Psoas muscle (tissue), 8 donors: ENCODE measurements around the gene MTSS2. TPM values are rescaled to one million over a fixed set of nuclear protein-coding genes. Genes with fewer than 3 reads are reported as not detected.

ENCODE experiments used
- ATAC-seq, 4 donors: fragments of 200-7000 bp; cut with Tn5 transposase; one replicate each; pipeline ENCODE4 v1.9.1; 2020; ENCODE audit warnings: moderate library complexity in 3 of 4, mild to moderate bottlenecking in 2 of 4
- DNase-seq, 2 donors: peaks; one replicate each; pipeline ENCODE4 v3.0.0-alpha.2; 2020
- H3K27ac ChIP-seq: fragments of 200-600 bp; one replicate; pipeline ENCODE4 v1.8.0; 2022
- H3K27me3 ChIP-seq, 3 donors: fragments of 200-600 bp in 1 of 3; one replicate each; pipeline versions ENCODE4 v1.6.1 to v1.8.0; 2013 to 2022; ENCODE audit warnings: low read length in 2 of 3, mild to moderate bottlenecking in 2 of 3, moderate library complexity in 1 of 3; ENCODE audit not compliant: insufficient read depth in 3 of 3
- H3K36me3 ChIP-seq, 2 donors: fragments of 200-600 bp in 1 of 2; one replicate each; pipeline versions ENCODE4 v1.6.1 to v1.8.0; 2013 to 2022; ENCODE audit warnings: low read depth in 1 of 2, mild to moderate bottlenecking in 1 of 2, moderate library complexity in 1 of 2; ENCODE audit not compliant: insufficient read depth in 1 of 2
- H3K4me1 ChIP-seq: fragments of 200-600 bp; one replicate; pipeline ENCODE4 v1.8.0; 2022
- H3K4me3 ChIP-seq: fragments of 200-600 bp; one replicate; pipeline ENCODE4 v1.8.0; 2022; ENCODE audit warnings: mild to moderate bottlenecking
- H3K9me3 ChIP-seq: fragments of 200-600 bp; one replicate; pipeline ENCODE4 v1.8.0; 2022
- WGBS, 3 donors: extraction: QIAGEN DNeasy Blood & Tissue Kit; methylation state at CpG; one replicate each; pipeline versions ENCODE4 v1.1.6 to v1.1.7; 2013; 5-methylcytosine and 5-hydroxymethylcytosine counted together
- intact Hi-C, 2 donors: fragments of 100-400 bp; cut with DNase I; formaldehyde crosslinking; loops; one replicate each; pipeline versions ENCODE4 v1.11.0 to v1.14.2; 2022
- polyA plus RNA-seq, 3 donors: library from polyadenylated mRNA; stranded (reverse); fragments of 200-250 nt; gene quantifications; one replicate each; pipeline ENCODE4 v1.2.3, GENCODE V29; 2013
- total RNA-seq, 4 donors: library from RNA; stranded (reverse); fragmentation: NEBNext Ultra II Directional in 2 of 4; extraction: Animal tissue kit (Norgen Biotek cat#: 25700) in 2 of 4; gene quantifications; one replicate each; pipeline versions ENCODE4 v1.2.1 to v1.2.4, GENCODE V29; 2021 to 2023
- TF ChIP-seq, protein P1 (sequence below): fragments of 200-600 bp; IDR thresholded peaks from one replicate; pipeline ENCODE4 v1.8.0; 2022; ENCODE audit warnings: antibody characterized with exemption
- donor health status: healthy with polysubstance abuse.
- donor health status: DM: no; HTN: no; CAD: no; lungs with moderate emphysema.
- donor health status: Bipolar disorder and iron deficiency.
- donor health status: healthy.
- donor health status: DM: yes; HTN: yes; CAD: no.
- donor health status: DM: no; HTN: no; CAD: no.
- donor health status: DM: no; HTN: no; CAD: no.
- donor health status: DM: yes; HTN: yes; CAD: no.

The MTSS2 gene
- total and polyA plus RNA-seq, 7 donors: 50.0 to 166 (median 107) TPM

DNA sequence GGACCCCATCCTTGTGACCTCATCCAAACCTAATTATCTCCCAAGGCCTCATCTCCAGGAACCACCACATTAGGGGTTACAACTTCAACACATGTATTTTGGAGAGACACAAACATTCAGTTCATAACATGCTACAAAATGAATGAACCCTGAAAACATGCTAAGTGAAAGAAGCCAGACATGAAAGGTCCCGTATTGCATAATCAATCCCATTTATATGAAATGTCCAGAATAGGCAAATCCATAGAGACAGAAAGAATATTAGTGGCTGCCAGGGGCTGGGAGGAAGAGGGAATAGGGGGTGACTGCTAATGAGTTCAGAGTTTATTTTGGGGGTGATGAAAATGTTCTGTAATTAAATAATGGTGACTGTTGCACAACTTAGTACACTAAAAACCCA, 43.2 kb downstream of the MTSS2 start:
- Histone ChIP-seq H3K9me3 (no peaks in the 10 kb centered on the region), H3K27ac (no peak overlapping the region), H3K27me3 (no peaks in the 10 kb centered on the region), H3K4me3 (no peak overlapping the region), H3K4me1 (peaks cover 13% of the 10 kb centered on the region), H3K36me3 (no peaks in the 10 kb centered on the region)
- TF ChIP-seq, protein P1, sequence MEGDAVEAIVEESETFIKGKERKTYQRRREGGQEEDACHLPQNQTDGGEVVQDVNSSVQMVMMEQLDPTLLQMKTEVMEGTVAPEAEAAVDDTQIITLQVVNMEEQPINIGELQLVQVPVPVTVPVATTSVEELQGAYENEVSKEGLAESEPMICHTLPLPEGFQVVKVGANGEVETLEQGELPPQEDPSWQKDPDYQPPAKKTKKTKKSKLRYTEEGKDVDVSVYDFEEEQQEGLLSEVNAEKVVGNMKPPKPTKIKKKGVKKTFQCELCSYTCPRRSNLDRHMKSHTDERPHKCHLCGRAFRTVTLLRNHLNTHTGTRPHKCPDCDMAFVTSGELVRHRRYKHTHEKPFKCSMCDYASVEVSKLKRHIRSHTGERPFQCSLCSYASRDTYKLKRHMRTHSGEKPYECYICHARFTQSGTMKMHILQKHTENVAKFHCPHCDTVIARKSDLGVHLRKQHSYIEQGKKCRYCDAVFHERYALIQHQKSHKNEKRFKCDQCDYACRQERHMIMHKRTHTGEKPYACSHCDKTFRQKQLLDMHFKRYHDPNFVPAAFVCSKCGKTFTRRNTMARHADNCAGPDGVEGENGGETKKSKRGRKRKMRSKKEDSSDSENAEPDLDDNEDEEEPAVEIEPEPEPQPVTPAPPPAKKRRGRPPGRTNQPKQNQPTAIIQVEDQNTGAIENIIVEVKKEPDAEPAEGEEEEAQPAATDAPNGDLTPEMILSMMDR: no peak
- WGBS, 3 donors: 76 to 93% (median 89%) methylated on average over 1 of the region's 1 CpG
- intact Hi-C loops: no loop called here
- ATAC-seq: no peak
- no peak for DNase-seq

DNA sequence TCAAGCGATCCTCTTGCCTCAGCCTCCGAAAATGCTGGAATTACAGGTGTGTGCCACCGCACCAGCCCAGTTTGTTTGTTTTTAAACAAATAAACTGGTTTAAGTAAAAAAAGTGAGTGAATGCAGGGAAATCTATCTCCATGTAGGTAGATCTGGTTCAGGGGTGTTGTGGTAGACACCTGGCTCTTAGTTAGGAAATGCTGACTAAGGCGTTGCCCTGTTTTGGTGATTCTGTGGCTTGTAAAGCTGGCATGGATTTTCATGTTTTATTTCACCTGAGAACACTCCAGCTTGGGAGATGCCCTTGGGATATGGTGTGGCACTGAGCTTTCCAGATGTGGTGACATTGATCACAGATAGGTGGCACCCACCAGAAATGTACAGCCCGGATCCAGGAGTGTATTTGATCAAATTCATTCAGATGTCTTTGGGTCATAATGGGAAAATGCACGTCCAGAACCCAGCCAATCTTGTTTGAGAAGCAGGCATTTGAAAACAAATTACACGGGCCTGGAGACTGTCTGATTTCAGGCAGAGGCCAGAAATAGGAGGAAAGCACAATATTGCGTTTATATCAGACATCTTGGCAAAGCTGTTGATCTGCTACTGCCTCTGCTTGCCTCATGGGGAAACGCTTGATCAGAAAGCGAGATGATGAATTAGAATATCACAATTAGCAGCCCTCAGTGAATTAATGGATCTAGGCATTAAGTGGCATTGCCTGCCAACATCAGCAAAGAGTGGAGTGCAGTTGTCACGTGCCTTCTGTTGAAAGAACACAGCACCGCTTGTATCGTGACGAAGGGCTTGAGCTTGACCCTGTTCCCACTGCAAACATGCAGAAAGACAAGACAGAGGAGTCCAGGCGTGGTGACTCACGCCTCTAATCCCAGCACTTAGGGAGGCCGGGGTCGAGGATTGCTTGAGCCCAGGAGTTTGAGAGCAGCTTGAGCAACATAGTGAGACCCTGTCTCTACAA, 46.8 kb downstream of the MTSS2 start:
- Histone ChIP-seq H3K27ac (no peak overlapping the region), H3K27me3 (no peaks in the 10 kb centered on the region), H3K4me1 (no peaks in the 10 kb centered on the region), H3K9me3 (no peaks in the 10 kb centered on the region), H3K36me3 (no peaks in the 10 kb centered on the region), H3K4me3 (no peak overlapping the region)
- TF ChIP-seq, protein P1: no peak
- 51 to 64% (median 62%) methylated on average over 18 of the region's 18 CpGs for WGBS, 3 donors
- peak in 2 of 4 donors; percentile 27 to 58 for ATAC-seq
- intact Hi-C loops: no loop called here
- DNase-seq: no peak

Other genes with a start within 250 kb of the MTSS2 start
- gene ST3GAL2, start 247.0 kb downstream of the MTSS2 start, total RNA-seq: 10 to 100 TPM; 16.8 to 33.0 (median 22.6) TPM
- gene ST3GAL2, start 247.0 kb downstream of the MTSS2 start, polyA plus RNA-seq: 10 to 100 TPM in 1 of 3 donors, 1 to 10 TPM in 2; 7.0 to 19.8 (median 8.9) TPM
- 10 to 100 TPM in 2 of 4 donors, 1 to 10 TPM in 2; 4.9 to 11.0 (median 9.3) TPM for gene FCSK, start 231.5 kb downstream of the MTSS2 start, total RNA-seq
- gene FCSK, start 231.5 kb downstream of the MTSS2 start, polyA plus RNA-seq: 1 to 10 TPM; 5.7 to 8.0 (median 6.0) TPM
- gene COG4, start 162.5 kb downstream of the MTSS2 start, total RNA-seq: 10 to 100 TPM; 41.7 to 77.8 (median 64.9) TPM
- gene COG4, start 162.5 kb downstream of the MTSS2 start, polyA plus RNA-seq: 10 to 100 TPM; 29.1 to 80.3 (median 41.4) TPM
- gene SF3B3, start 162.2 kb downstream of the MTSS2 start, total RNA-seq: 100 to 1,000 TPM; 145 to 178 (median 157) TPM
- 100 to 1,000 TPM in 1 of 3 donors, 10 to 100 TPM in 2; 50.0 to 117 (median 59.9) TPM for gene SF3B3, start 162.2 kb downstream of the MTSS2 start, polyA plus RNA-seq
- 10 to 100 TPM in 2 of 4 donors, 1 to 10 TPM in 2; 6.5 to 18.5 (median 9.0) TPM for gene IL34, start 39.5 kb downstream of the MTSS2 start, total RNA-seq
- gene IL34, start 39.5 kb downstream of the MTSS2 start, polyA plus RNA-seq: 1 to 10 TPM in 2 of 3 donors, under 1 TPM in 1; 0.89 to 3.7 (median 2.2) TPM
- gene VAC14, start 115.1 kb upstream of the MTSS2 start, total RNA-seq: 10 to 100 TPM; 20.0 to 24.3 (median 23.7) TPM
- 10 to 100 TPM; 19.9 to 23.0 (median 20.5) TPM for gene VAC14, start 115.1 kb upstream of the MTSS2 start, polyA plus RNA-seq